HEK293 (cell line): ENCODE results near the gene C1orf52.

ENCODE experiments used
- CTCF ChIP-seq: fragments of 450-650 bp; formaldehyde crosslinking; IDR thresholded peaks from 2 replicates; pipeline ENCODE4 v1.5.1; 2016; ENCODE audit warnings: missing biosample characterization, missing genetic modification characterization
- ZBTB11 ChIP-seq: fragments of 450-650 bp; formaldehyde crosslinking; conservative IDR thresholded peaks from 2 replicates; pipeline ENCODE4 v1.5.1; 2016; ENCODE audit warnings: low read depth, missing biosample characterization, missing genetic modification characterization
- ZNF571 ChIP-seq: fragments of 450-650 bp; formaldehyde crosslinking; IDR thresholded peaks from 2 replicates; pipeline ENCODE4 v1.5.0; 2017; ENCODE audit warnings: missing biosample characterization, missing genetic modification characterization

GRCh38 chr1:85300140-85300539 lies 40.7 kb upstream of the C1orf52 start:
- TF ChIP-seq ZBTB11 (tag by site-specific recombination) (no peak), CTCF (no peak), ZNF571 (tag by site-specific recombination) (no peak)
